ENCODE results near the gene CSF1.
"Not testable (repeated sequence)": the region's sequence is repeated elsewhere in the genome, so short reads cannot be mapped to it uniquely, and the experiment has no call there.

The CSF1 gene, protein sequence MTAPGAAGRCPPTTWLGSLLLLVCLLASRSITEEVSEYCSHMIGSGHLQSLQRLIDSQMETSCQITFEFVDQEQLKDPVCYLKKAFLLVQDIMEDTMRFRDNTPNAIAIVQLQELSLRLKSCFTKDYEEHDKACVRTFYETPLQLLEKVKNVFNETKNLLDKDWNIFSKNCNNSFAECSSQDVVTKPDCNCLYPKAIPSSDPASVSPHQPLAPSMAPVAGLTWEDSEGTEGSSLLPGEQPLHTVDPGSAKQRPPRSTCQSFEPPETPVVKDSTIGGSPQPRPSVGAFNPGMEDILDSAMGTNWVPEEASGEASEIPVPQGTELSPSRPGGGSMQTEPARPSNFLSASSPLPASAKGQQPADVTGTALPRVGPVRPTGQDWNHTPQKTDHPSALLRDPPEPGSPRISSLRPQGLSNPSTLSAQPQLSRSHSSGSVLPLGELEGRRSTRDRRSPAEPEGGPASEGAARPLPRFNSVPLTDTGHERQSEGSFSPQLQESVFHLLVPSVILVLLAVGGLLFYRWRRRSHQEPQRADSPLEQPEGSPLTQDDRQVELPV

DNA sequence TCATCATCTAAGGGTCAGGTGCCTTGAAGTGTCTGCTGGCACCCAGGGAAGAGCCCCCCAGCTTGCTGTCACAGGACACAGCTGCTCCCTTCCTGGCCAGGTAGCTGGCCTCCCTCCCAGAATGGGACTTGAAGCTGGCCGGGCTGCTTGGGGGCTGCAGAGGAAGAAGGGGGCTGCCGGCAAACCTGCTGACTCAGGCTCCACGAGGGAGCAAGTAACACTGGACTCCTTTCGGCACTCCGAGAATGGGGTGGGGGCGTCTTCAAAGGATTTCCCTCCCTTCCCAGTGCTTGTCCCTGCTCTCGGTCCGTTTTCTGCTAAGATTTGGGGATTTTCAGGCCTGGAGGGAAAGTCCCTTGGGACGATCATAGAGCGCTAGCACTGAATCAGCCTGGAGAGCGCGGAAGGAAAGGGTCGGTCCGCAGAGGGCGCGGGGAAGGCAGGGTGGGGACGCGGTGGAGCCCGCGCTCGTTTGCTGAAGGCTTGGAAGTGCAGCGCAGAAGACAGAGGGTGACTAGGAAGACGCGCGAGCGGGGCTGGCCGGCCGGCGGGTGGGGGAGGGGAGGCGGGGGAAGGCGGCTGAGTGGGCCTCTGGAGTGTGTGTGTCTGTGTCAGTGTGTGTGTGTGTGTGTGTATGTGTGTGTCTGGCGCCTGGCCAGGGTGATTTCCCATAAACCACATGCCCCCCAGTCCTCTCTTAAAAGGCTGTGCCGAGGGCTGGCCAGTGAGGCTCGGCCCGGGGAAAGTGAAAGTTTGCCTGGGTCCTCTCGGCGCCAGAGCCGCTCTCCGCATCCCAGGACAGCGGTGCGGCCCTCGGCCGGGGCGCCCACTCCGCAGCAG, at the start of gene CSF1:
Gene CSF1 (plus strand): TSS at position 727 of the 840 bp plus-strand sequence. CDS start 175 bp downstream, outside the sequence.
- DNase-seq, result no peak

DNA sequence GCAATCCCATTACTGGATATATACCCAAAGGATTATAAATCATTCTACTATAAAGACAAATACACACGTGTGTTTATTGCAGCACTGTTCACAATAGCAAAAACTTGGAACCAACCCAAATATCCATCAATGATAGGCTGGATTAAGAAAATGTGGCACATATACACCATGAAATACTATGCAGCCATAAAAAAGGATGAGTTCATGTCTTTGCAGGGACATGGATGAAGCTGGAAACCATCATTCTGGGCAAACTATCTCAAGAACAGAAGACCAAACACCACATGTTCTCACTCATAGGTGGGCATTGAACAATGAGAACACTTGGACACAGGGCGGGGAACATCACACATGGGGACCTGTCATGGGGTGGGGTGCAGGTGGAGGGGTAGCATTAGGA, 49.0 kb upstream of the CSF1 start:
- not testable (repeated sequence) for DNase-seq

DNA sequence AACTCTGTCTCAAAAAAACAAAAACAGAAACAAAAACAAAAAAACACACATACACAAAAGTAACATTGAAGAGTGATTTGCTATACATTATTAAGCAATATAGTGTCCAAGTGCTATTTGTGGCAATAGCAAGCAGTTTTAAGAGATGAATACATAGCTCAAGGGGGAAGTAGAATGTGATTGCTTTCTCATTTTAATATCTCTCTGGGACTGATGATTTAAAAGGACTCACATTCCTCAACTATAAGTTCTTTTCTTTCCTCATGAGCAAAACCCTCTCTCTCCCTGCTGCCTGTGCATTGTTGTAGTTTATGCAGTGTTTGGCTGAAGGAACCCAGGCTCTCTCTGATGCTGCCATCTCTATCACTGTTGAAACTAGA, 47.0 kb upstream of the CSF1 start:
- no peak for DNase-seq

DNA sequence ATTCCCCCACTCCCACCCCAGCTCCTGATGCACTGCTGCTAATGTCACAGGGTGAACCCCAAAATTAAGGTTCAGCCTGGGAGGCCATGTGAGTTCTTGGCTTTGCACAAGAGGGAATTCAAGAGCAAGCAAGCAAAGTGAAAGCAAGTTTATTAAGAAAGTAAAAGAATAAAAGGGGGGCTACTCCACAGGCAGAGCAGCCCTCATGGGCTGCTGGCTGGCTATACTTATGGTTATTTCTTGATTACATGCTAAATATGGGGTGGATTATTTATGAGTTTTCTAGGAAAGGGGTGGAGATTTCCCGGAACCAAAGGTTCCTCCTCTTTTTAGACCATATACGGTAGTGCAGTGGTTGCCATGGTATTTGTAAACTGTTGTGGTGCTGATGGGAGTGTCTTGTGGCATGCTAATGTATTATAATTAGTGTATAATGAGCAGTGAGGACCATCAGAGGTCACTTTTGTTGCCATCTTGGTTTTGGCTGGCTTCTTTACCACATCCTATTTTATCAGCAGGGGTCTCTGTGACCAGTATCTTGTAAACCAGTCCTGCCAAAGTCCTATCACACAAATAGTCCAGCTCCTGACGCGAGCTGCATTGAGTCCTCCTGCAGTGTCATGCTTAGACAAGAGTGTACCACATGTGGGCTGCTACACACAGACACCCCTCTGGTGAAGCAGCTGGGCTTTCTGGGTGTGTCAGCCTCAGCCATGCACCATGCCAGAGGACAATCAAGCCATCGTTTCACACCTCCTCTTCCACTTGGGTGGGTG, 46.4 kb upstream of the CSF1 start:
- DNase-seq, result no peak

DNA sequence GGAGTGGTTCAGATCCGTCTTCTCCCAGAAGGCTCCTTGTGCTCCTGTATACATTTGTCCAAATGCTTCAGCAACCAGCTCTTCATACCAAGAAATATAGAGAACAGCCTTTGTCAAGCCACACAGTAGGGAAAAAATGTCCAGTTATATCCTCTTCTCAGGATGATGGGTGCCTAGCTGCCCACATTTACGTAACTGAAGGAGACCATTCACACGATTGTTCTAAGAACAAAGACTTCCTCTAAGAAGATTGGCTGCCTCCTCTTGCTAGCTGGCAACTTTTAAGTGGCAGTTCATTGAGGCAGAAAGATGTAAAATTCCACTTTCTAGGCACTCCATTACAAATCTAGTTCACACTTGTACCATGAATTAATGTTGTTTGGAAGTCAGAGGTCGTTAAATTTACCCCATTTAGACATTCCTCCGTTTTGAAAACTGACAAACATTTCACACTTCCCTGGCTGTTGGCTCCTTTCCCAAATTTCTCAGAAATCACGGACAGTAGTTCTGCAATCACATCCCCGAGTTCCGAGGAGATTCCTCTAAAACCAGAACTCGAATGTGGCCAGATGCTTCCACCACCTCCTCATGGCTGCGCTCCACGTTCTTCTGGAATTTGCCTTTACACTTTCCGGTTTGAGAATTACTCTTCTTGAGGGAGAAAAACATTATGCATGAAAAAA, 45.6 kb upstream of the CSF1 start:
- no peak for DNase-seq

DNA sequence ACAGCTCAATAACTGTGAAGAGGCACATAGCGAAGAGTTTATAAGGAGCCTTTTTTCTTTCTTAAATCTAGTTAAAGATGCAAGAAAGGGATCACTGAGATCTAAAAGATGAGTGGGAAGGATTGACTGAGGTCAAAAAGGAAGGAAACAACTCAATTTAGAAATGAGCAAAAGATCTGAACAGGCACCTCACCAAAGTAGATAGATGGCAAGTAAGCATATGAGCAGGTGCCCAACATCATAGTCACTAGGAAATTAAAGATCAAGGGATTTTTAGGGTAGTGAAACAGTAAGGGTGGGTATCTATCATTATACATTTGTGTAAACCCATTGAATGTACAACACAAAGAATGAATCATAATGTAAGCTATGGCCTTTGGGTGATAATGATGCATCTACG, 44.6 kb upstream of the CSF1 start:
- no peak for DNase-seq

DNA sequence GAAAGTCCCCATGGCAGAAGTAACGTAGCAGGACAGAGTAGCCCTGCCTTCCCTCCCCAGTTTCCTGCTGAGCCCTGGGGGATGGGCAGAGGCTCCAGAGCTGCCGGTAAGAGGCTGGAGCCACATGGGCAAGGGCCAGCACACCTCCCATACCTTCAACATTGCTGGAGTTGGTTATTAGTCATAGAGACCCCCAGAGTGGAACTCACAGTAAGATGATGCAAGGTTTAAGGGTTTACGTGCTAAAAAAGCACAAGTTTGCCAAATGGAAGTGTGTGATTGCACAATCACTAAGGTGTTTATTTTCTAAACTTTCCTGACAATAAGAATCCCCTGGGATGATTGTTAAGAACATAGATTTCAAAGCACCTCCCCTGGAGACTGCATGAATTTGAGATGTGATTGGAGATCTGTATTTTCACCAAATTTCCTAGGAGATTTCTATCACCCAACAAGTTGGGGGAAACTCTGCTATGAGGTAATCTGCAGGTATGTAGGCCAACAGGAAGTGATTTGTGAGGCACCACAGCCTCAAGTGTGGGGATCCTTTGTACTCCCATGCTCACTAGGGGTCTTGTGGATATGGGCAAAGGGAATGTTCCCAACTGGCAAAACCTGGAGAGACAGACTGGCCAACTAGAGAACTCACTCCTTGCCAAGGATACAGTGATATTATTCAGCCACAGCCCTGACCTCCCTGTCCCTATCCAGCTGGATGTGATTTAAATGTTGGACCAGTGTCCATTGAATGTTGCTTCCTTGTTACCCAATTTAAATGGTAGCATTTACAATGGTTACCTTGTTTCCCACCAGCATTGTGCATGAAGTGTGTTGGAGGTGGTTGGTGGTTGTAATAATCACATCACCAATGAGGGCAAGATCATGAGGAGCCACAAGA, 37.1 kb upstream of the CSF1 start:
- DNase-seq, result no peak

DNA sequence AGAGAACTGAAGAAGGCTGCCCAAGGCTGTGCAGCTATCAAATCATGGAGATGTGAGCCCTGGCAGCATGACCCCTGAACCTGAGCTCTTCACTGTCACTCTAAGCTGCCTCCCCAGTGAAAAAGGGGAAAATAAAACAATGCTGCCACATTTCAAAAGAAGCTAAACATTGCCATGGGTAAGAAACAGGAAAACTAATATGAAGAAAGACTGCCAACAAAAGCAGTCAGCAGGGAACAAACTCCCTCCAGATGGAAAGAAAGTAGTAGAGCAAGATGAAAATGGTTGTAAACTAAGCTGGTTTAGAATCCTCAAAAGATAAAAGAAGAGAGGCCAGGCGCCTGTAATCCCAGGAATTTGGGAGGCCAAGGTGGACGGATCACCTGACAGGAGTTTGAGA, 36.2 kb upstream of the CSF1 start:
- no peak for DNase-seq

DNA sequence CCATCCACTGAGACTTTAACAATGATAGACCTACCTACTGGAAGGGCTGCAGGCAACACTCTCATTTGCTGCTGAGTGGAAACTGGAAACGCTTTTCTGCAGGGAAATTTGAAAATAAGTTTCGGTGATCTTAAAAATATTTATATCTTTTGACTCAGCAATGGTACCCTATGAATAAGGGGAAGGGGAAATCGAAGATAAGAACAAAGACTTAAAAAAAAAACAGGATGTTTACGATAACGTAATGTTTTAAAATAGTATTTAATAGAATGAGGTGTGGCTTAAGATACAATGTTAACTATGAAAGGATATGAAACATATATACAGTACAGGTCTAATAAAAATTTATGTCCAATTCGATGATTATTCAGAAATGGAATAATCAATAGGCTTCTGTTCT, 34.8 kb upstream of the CSF1 start:
- no peak for DNase-seq

DNA sequence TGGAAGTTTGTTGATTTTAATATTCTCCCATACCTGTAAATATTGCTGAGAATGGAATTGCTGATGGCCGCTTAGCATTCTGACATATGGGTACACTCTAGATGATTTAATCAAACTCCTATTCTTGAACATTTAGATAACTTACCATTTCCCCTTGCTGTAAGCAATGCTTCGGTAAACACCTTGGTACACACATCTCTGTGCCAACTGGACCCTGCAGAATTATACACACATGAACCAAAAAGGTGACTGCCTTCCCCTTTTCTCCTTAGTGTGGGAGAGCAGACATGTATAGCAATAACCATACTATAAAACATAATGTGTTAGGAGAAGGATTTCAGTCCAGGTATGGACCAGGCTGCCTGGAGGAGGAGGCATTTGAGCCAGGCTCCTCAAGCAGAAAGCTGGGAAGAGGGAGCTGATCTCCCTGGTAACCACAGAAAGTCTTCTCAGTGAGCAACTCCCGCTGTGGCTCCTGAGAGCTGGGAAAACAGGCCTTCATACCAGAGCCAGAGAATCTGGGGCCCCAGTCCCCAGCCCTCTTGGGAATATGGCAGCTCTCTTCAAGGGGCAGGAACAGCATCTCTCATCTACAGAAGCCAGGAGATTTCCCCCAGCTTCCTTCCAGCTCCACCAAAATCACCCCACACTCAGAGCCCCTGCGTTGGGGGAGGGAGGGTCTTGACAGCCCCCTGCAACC, 33.9 kb upstream of the CSF1 start:
- DNase-seq, result no peak

DNA sequence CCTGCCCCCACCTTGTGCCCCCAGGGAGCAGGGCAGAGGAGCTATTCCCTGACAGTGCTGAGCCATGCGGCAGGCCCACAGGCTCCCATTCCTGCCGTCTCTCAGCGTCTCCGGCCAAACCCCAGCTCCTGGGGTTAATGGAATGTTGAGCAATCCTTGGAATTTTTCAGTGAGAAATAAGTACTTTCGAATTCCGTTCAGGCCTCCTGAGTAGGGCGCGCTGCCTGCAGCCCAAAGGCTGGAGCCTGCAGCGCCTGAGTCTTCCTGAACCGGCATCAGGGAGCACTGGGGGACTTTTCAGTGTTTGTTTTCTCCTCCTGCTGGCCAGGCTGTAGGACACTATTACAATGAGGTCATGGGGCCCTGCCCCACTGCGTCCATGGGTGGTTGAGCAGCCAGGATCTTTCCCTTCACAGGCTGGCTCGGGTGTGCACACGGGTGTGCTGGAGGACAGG, 33.3 kb upstream of the CSF1 start:
- no peak for DNase-seq

DNA sequence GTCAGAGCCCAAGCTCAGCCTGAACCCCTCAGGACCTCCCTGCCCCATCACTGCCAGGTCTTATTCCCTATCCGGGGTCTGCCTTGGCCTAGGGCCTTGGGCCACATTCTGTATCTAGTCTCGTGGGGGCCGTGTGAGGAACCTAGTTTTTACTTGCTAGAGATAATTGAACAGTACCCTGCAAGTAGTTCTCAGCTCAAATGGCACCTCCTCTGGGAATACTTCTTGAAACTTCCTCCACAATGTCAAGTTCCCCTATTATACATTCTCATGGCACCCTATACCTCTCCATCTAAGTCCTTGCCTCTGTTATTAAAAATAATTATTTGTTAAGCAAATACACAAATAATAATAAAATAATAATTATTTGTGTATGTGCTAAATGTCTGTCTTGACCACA, 32.9 kb upstream of the CSF1 start:
- no peak for DNase-seq

DNA sequence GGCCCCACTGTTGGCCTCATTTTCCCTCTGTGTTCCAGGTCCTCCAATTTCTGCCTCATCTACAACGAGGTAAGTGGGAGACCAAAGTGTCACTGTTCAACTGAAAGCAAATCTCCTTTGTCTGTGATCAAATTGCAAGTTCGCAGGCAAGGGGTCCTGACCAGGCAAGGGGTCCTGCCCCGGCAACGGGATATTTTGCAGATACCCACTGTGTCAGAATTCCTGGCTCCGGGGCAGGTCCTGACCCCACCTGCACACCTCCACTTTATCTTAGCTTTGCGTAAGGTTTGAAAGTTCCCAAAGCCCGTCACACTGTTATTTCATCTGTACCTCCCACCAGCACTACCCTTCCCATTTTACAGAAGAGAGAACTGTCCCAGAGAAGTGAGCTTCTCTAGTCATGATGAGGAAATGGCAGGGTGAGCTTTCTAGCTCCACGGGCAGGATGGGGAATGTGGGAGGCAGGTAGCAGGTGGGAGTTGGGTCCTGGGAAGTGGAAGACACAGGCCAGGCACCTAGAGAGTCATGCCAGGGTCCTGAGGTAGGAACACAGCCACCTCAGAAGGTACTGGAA, 32.0 kb upstream of the CSF1 start:
- DNase-seq, result no peak

DNA sequence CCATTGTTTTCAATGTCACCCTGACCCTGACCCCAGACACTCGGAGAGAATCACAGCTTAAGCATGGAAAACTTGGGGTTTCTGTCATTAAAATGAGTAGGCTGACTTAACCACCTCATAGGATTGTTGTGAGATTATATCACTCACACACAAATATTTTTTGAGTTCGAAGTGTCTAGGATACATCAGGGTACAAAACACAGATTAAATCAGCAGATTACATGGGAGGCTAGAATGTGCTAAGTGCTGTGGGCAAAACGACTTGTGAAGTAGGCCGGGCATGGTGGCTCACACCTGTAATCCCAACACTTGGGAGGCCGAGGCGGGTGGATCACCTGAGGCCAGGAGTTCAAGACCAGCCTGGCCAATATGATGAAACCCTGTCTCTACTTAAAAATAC, 31.3 kb upstream of the CSF1 start:
- DNase-seq, result not testable (repeated sequence)

DNA sequence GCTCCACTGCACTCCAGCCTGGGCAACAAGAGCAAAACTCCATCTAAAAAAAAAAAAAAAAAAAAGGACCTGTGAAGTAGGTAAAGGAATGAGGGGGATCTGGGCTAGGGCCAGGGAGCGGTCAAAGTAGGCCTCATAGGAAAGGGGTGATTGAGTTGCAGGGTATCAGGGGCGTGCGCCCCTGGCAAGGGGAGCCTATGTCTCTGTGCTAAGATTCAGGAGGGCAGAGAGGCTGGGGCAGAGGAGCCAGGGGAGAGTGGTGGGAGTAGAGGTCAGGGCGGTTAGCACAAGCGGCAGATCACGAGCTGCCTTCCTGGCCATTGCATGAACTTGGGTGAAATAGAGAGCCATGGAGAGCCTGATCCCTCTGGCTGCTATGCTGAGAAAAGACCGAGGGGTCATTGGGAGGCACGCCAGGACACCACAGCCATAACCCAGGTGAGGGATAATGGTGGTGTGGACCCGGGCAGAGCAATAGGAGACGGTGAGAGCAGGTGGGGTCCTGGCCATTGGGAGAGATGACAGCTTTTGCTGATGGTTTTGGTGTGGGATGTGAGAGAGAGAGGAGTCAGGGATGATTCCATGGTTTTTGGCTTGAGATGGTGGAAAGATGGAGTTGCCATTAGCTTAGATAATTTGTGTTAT, 30.6 kb upstream of the CSF1 start:
- DNase-seq, result no peak

DNA sequence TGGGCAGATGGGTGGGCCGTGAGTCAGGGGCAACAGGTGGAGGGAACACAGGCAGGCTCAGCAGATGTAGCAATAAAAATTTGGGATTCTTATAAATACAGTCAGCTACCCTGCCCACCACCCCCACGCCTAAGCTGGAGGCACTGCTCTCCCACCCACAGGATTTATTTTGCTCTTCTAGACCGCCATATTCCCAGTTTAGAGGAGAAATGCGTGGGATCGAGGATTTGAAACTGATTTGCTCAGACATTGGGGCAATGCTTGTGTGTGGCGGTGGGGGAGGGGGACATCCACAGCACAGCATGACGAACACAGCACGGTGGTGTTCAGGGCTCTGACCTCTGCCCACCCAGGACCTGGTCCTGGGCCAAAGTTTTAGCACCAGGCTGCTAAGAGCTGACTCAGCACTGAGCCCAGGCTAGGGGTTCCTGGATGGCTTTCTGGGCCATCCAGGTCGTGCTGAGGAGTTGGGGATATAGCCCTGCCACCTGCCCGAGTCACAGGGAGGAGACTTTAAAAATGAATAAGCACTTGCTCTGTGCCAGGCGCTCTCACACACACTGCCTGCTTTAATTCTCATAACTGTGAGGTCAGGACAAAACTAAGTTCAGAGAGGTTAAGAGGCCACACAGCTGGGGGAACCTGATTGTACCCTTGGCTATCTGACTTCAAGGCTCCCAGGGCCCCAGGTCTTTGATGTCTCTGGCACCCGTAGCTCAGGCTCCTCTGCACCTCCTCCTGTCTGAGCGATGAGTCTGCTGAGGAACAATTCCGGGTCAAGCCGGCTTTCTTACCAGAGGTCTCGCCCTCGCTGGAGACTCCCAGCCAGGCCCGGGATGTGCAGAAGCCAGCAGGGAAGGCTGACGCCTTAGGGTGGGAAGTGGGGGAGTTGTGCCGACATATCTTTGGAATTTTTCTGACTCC, 29.4 kb upstream of the CSF1 start:
- DNase-seq, result no peak

DNA sequence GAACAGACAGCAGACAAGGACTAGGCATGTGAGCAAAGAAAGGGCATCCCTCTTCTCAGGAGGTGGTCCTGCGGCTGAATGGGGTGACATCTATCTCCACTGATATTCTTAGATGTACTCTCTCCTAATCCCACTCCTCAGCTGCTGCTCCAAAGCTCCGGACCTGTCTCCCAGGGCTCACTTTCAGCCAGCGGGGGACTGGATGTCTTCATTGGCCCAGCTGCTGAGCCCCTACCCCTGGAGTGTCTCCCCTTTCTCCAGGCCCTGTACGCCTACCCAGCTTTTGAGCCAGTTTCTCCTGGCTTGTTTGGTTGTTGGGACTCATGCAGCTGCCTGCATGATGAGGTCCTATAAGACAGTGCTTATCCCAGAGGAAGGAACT, 28.8 kb upstream of the CSF1 start:
- DNase-seq, result no peak
